HepG2 (cell line): ENCODE results near the gene CNNM2. TPM values are rescaled to one million over a fixed set of nuclear protein-coding genes. Genes with fewer than 3 reads are reported as not detected.
A peak's percentile ranks its signal among the peaks of the same experiment; 100 is the strongest.

Experiments
- ARID5B ChIP-seq: IDR thresholded peaks from 2 replicates; pipeline ENCODE4 v1.4.0; 2020; ENCODE audit warnings: mild to moderate bottlenecking, missing genetic modification reagents
- CEBPG ChIP-seq: IDR thresholded peaks from 2 replicates; pipeline ENCODE4 v1.6.1; 2016
- FOXK2 ChIP-seq: fragments of 450-650 bp; IDR thresholded peaks from 2 replicates; pipeline ENCODE4 v1.6.1; 2016
- GZF1 ChIP-seq: sonication (generic); formaldehyde crosslinking; IDR thresholded peaks from 2 replicates; pipeline ENCODE4 v1.5.1; 2020; ENCODE audit warnings: mild to moderate bottlenecking, missing genetic modification reagents
- HIVEP1 ChIP-seq: sonication (generic); formaldehyde crosslinking; IDR thresholded peaks from 2 replicates; pipeline ENCODE4 v1.4.0; 2020; ENCODE audit warnings: mild to moderate bottlenecking, missing genetic modification reagents
- JDP2 ChIP-seq: sonication (generic); formaldehyde crosslinking; IDR thresholded peaks from 2 replicates; pipeline ENCODE4 v1.8.1; 2022; ENCODE audit warnings: missing genetic modification reagents, borderline replicate concordance
- NFIC ChIP-seq: IDR thresholded peaks from 2 replicates; pipeline ENCODE4 v1.6.1; 2012; ENCODE audit warnings: mild to moderate bottlenecking, low read length, inconsistent platforms
- TBX3 ChIP-seq: fragments of 450-650 bp; IDR thresholded peaks from 2 replicates; pipeline ENCODE4 v1.6.1; 2017; ENCODE audit warnings: antibody characterized with exemption, mild to moderate bottlenecking, inconsistent platforms, borderline replicate concordance
- THYN1 ChIP-seq: sonication (generic); formaldehyde crosslinking; IDR thresholded peaks from 2 replicates; pipeline ENCODE4 v1.8.1; 2023; ENCODE audit warnings: low read depth, mild to moderate bottlenecking, moderate library complexity, missing genetic modification reagents, borderline replicate concordance
- ZFP82 ChIP-seq: sonication (generic); formaldehyde crosslinking; IDR thresholded peaks from 2 replicates; pipeline ENCODE4 v1.5.1; 2020; ENCODE audit warnings: mild to moderate bottlenecking, missing genetic modification reagents, borderline replicate concordance
- ZGPAT ChIP-seq: IDR thresholded peaks from 2 replicates; pipeline ENCODE4 v1.6.1; 2016; ENCODE audit warnings: mild to moderate bottlenecking
- ZMYM4 ChIP-seq: sonication (generic); formaldehyde crosslinking; IDR thresholded peaks from 2 replicates; pipeline ENCODE4 v1.8.1; 2023; ENCODE audit warnings: mild to moderate bottlenecking, missing genetic modification reagents
- ZNF367 ChIP-seq: sonication (generic); formaldehyde crosslinking; IDR thresholded peaks from 2 replicates; pipeline ENCODE4 v1.4.0; 2020; ENCODE audit warnings: missing genetic modification reagents, borderline replicate concordance
- ZNF503 ChIP-seq: sonication (generic); formaldehyde crosslinking; IDR thresholded peaks from 2 replicates; pipeline ENCODE4 v1.4.0; 2020; ENCODE audit warnings: missing genetic modification reagents
- ZNF761 ChIP-seq: sonication (generic); formaldehyde crosslinking; conservative IDR thresholded peaks from 2 replicates; pipeline ENCODE4 v1.4.0; 2020; ENCODE audit warnings: mild to moderate bottlenecking, missing genetic modification reagents
- ZNF788 ChIP-seq: sonication (generic); formaldehyde crosslinking; IDR thresholded peaks from 2 replicates; pipeline ENCODE4 v1.5.0; 2020; ENCODE audit warnings: mild to moderate bottlenecking, missing genetic modification reagents, borderline replicate concordance
- ZNF83 ChIP-seq: sonication (generic); formaldehyde crosslinking; IDR thresholded peaks from 2 replicates; pipeline ENCODE4 v1.4.0; 2020; ENCODE audit warnings: missing genetic modification reagents, mild to moderate bottlenecking, borderline replicate concordance
- polyA plus RNA-seq, 8 experiments: library from polyadenylated mRNA; depleted of rRNA in 3 of 8; stranded (reverse) in 7 of 8; unstranded in 1 of 8; fragments of >200 nt; fragmentation: Illumina TruSeq in 4 of 8; extraction: Trizol in 4 of 8; gene quantifications; 2 replicates each; pipeline versions ENCODE4 v1.2.1 to v1.2.3, GENCODE V29; 2011 to 2016; ENCODE audit warnings: low read depth in 4 of 8, missing spikeins in 1 of 8, mixed read lengths in 1 of 8; ENCODE audit not compliant: insufficient read depth in 1 of 8
- total RNA-seq, 5 experiments: library from RNA; depleted of rRNA; stranded (reverse); fragments of >200 nt; fragmentation: Illumina TruSeq; extraction: Trizol; gene quantifications; 2 replicates each; pipeline ENCODE4 v1.2.3, GENCODE V29; 2016; ENCODE audit warnings: low read depth in 1 of 5
- TF ChIP-seq, protein P1 (sequence below): sonication (generic); formaldehyde crosslinking; IDR thresholded peaks from 2 replicates; pipeline ENCODE4 v1.5.0; 2020; ENCODE audit warnings: mild to moderate bottlenecking, missing genetic modification reagents, borderline replicate concordance
- TF ChIP-seq, protein P2 (sequence below): IDR thresholded peaks from 2 replicates; pipeline ENCODE4 v1.6.1; 2012; ENCODE audit warnings: low read depth, low read length, improper control_type of control experiment

CNNM2 gene
- total and polyA plus RNA-seq, 2 of the 13 experiments (the other 11 are each of a cell fraction or from before 2014, with no cell fraction given): 7.1 to 9.0 TPM

DNA sequence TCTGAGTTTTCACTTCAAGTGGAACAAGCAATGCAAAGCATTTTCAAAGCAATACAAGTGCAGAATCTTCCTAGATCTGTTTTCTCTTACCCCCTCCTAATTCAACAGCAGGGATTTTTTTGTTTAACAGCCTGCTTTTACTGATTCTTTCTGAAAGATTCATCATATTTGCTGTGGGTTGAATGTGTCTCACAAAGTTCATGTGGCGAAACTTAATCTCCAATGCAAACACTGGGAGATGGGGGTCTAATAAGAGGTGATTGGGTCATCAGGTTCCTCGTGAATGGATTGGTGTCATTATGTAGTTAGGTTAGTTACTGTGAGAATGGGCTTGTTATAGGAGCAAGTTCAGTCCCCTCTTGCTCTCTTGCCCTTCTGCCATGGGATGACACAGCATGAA lies 107.6 kb downstream of the CNNM2 start (continued):
- TF ChIP-seq, protein P1, sequence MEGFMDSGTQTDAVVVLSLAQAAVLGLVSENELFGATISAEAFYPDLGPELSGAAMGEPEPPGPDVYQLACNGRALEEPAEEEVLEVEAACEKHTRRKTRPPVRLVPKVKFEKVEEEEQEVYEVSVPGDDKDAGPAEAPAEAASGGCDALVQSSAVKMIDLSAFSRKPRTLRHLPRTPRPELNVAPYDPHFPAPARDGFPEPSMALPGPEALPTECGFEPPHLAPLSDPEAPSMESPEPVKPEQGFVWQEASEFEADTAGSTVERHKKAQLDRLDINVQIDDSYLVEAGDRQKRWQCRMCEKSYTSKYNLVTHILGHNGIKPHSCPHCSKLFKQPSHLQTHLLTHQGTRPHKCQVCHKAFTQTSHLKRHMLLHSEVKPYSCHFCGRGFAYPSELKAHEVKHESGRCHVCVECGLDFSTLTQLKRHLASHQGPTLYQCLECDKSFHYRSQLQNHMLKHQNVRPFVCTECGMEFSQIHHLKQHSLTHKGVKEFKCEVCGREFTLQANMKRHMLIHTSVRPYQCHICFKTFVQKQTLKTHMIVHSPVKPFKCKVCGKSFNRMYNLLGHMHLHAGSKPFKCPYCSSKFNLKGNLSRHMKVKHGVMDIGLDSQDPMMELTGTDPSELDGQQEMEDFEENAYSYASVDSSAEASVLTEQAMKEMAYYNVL: no peak
- TF ChIP-seq ZNF761 (CRISPR knock-in tag) (no peak), ZGPAT (CRISPR knock-in tag) (peak; percentile 21; the same call in 1 of the 2 replicates), CEBPG (CRISPR knock-in tag) (peak; percentile 77), ZNF83 (CRISPR knock-in tag) (no peak), TBX3 (peak; percentile 18; the same call in 1 of the 2 replicates), ZNF367 (no peak), THYN1 (CRISPR knock-in tag) (no peak), FOXK2 (no peak), ZNF788 (CRISPR knock-in tag) (no peak), ZFP82 (CRISPR knock-in tag) (no peak), ZMYM4 (CRISPR knock-in tag) (no peak), JDP2 (CRISPR knock-in tag) (no peak), ZNF503 (CRISPR knock-in tag) (no peak), ARID5B (CRISPR knock-in tag) (peak; percentile 39; the same call in 1 of the 2 replicates), NFIC (peak; percentile 69), HIVEP1 (CRISPR knock-in tag) (no peak), GZF1 (no peak)
- TF ChIP-seq, protein P2, sequence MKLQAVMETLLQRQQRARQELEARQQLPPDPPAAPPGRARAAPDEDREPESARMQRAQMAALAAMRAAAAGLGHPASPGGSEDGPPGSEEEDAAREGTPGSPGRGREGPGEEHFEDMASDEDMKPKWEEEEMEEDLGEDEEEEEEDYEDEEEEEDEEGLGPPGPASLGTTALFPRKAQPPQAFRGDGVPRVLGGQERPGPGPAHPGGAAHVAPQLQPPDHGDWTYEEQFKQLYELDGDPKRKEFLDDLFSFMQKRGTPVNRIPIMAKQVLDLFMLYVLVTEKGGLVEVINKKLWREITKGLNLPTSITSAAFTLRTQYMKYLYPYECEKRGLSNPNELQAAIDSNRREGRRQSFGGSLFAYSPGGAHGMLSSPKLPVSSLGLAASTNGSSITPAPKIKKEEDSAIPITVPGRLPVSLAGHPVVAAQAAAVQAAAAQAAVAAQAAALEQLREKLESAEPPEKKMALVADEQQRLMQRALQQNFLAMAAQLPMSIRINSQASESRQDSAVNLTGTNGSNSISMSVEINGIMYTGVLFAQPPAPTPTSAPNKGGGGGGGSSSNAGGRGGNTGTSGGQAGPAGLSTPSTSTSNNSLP: peak; percentile 83
